Osteoblast (primary cell): Measurements from ENCODE around the gene ESCO1. TPM values are rescaled to one million over a fixed set of nuclear protein-coding genes. Genes with fewer than 3 reads are reported as not detected.
A peak's percentile ranks its signal among the peaks of the same experiment; 100 is the strongest.

Source experiments
- DNase-seq: peaks from one replicate; pipeline ENCODE4 v3.0.0; 2011; ENCODE audit warnings: low spot score, mixed read lengths; ENCODE audit not compliant: insufficient read length; ENCODE audit errors: missing footprints
- H2AFZ ChIP-seq: 2 replicates; pipeline ENCODE4 v1.6.0; 2011; ENCODE audit warnings: mild to moderate bottlenecking, low read length
- H3K27ac ChIP-seq: 2 replicates; pipeline ENCODE4 v1.5.1; 2011; ENCODE audit warnings: mild to moderate bottlenecking, low read depth, low read length, moderate library complexity
- H3K27me3 ChIP-seq: 2 replicates; pipeline ENCODE4 v1.6.0; 2012; ENCODE audit warnings: mild to moderate bottlenecking, control low read depth, inconsistent platforms, low read length, moderate library complexity; ENCODE audit not compliant: insufficient read depth
- H3K36me3 ChIP-seq: 2 replicates; pipeline ENCODE4 v1.5.1; 2011; ENCODE audit warnings: mild to moderate bottlenecking, low read length, control low read depth, moderate library complexity; ENCODE audit not compliant: insufficient read depth
- H3K4me1 ChIP-seq: 2 replicates; pipeline ENCODE4 v1.5.1; 2011; ENCODE audit warnings: mild to moderate bottlenecking, low read length, control low read depth, moderate library complexity; ENCODE audit not compliant: insufficient read depth
- H3K4me2 ChIP-seq: 2 replicates; pipeline ENCODE4 v1.6.0; 2011; ENCODE audit warnings: mild to moderate bottlenecking, low read length; ENCODE audit not compliant: insufficient read depth
- H3K4me3 ChIP-seq: fragments of 200-600 bp; sonication (generic); 3 replicates; pipeline ENCODE4 v1.5.1; 2012; ENCODE audit warnings: mild to moderate bottlenecking, low read length, inconsistent platforms; ENCODE audit not compliant: insufficient read depth
- H3K79me2 ChIP-seq: 2 replicates; pipeline ENCODE4 v1.6.0; 2012; ENCODE audit warnings: mild to moderate bottlenecking, low read length, control low read depth, inconsistent platforms; ENCODE audit not compliant: insufficient read depth
- H3K9me3 ChIP-seq: 2 replicates; pipeline ENCODE4 v1.5.1; 2011; ENCODE audit warnings: low read depth, low read length, control low read depth
- H4K20me1 ChIP-seq: 2 replicates; pipeline ENCODE4 v1.6.0; 2012; ENCODE audit warnings: mild to moderate bottlenecking, low read length, control low read depth; ENCODE audit not compliant: insufficient read depth
- total RNA-seq: library from RNA; depleted of rRNA; stranded (reverse); fragments of >200 nt; gene quantifications from 2 replicates; pipeline ENCODE4 v1.2.3, GENCODE V29; 2012
- TF ChIP-seq, protein P1 (sequence below): IDR thresholded peaks from 2 replicates; pipeline ENCODE4 v1.5.1; 2011; ENCODE audit warnings: mild to moderate bottlenecking, low read depth, low read length, moderate library complexity; ENCODE audit errors: extremely low read depth

ESCO1 gene
- total RNA-seq, 1 donor, result 19.9 TPM

DNA sequence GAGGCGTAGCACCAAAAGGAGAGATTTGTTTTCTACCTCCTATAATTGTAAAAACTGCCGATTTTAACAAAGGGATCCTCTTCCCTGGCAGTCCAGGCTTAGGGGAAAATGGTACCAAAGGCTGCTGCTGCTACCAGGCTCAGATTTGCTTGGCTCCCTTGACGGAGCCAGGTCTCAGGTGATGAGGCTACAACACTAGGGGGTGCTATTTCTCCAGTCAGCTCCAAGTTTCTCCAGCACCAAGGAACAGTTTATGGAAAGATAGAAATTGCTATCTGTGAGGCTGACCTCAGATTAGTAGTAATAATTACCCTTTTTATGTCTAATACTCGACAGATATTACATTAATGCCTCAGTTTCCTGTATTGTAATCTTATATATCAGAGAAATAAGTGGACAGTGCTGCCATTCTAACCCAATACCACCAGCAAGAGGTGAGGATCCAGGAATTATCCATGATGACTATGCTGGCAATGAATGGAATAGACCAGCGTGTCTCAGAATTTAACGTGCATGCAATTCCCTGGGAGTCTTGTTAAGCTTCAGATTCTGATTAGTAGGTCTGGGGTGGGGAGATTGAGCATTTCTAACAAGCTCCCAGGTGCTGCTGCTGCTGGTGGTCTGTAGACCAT, 111.3 kb downstream of the ESCO1 start:
- Histone ChIP-seq H3K36me3 (no peaks in the 10 kb centered on the region), H3K27me3 (no peaks in the 10 kb centered on the region), H3K27ac (no peak overlapping the region), H3K79me2 (no peaks in the 10 kb centered on the region), H4K20me1 (no peaks in the 10 kb centered on the region), H2AFZ (no peak overlapping the region), H3K9me3 (no peaks in the 10 kb centered on the region), H3K4me3 (no peak overlapping the region), H3K4me2 (no peak overlapping the region), H3K4me1 (peaks cover 7% of the 10 kb centered on the region)
- peak; percentile 93 for DNase-seq
- TF ChIP-seq, protein P1, sequence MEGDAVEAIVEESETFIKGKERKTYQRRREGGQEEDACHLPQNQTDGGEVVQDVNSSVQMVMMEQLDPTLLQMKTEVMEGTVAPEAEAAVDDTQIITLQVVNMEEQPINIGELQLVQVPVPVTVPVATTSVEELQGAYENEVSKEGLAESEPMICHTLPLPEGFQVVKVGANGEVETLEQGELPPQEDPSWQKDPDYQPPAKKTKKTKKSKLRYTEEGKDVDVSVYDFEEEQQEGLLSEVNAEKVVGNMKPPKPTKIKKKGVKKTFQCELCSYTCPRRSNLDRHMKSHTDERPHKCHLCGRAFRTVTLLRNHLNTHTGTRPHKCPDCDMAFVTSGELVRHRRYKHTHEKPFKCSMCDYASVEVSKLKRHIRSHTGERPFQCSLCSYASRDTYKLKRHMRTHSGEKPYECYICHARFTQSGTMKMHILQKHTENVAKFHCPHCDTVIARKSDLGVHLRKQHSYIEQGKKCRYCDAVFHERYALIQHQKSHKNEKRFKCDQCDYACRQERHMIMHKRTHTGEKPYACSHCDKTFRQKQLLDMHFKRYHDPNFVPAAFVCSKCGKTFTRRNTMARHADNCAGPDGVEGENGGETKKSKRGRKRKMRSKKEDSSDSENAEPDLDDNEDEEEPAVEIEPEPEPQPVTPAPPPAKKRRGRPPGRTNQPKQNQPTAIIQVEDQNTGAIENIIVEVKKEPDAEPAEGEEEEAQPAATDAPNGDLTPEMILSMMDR, result peak; percentile 90

DNA sequence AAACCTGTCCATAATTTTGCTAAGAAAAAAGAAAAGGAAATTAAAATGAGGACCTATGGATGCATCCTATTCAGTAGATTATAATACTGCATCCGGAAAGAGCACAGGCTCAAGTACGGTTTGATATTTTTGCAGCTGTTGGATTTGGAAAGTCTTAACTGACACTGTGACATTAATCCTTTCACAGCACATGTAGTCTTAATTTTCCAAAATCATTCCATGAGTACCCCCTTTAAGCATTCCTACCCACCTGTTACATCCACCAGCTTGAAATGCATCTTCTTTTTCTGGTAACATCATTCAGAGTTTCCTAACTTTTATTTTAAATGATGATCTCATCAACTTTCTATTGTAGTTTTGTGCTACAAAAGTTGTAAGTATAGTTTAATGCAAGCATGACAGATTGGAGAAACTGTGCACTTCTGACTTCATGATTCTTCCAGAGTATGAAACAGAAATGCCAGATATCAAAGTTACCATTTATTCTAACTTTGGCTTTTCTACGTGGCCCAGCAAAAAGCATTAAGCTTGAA, 113.5 kb downstream of the ESCO1 start:
- H3K4me2 ChIP-seq, result no peak overlapping the region

DNA sequence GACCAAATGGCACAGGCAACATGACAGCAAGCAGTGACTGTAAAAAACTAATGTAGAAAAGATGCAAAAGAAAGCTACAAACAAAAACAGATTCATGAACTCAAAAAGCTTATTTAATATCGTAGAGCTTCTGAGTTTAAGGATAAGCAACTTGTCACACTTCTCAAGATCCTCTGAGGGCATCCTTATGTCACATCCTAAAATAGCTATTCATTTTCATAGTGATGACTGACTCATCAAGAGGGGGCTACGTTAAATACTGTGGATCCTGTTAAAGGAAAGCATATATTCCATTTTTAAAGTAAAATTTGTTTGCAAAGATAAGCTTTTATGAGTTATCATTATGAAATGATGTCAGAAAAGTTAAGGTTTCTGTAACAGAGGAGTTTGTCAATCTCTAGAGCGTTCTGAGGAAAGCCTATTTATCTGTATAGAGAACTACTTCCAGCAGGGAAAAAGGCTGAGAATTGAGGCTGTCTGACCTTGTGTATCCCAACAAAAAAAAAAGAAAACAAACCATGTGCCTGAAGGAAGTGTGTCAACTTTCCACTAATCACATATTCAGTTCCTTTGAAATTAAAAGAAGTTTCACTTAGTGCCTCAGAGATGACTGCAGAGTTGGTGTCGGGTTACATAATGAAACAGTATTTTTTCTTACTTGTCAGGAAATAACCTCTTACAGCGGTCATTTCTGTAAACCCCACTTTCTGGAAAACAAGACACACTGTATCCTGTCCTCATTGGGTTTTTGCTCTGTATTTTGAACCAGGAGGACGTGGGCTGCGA, 115.5 kb downstream of the ESCO1 start:
- H3K36me3 ChIP-seq, result no peaks in the 10 kb centered on the region
- H3K4me2 ChIP-seq, result no peak overlapping the region
- no peaks in the 10 kb centered on the region for H3K79me2 ChIP-seq
- H3K9me3 ChIP-seq, result no peaks in the 10 kb centered on the region
- peak; percentile 57 for DNase-seq
- H3K27me3 ChIP-seq, result no peaks in the 10 kb centered on the region
- TF ChIP-seq, protein P1, result no peak
- no peak overlapping the region for H3K4me3 ChIP-seq
- H2AFZ ChIP-seq, result no peak overlapping the region
- no peak overlapping the region for H3K27ac ChIP-seq
- H4K20me1 ChIP-seq, result no peaks in the 10 kb centered on the region
- peaks cover 7% of the 10 kb centered on the region for H3K4me1 ChIP-seq

More for the DNA sequence above, 113.5 kb downstream of the ESCO1 start:
- Histone ChIP-seq H2AFZ (no peak overlapping the region), H3K27ac (no peak overlapping the region), H3K4me3 (no peak overlapping the region), H3K9me3 (no peaks in the 10 kb centered on the region), H3K79me2 (no peaks in the 10 kb centered on the region), H3K36me3 (no peaks in the 10 kb centered on the region), H4K20me1 (no peaks in the 10 kb centered on the region), H3K27me3 (no peaks in the 10 kb centered on the region), H3K4me1 (peaks cover 7% of the 10 kb centered on the region)
- TF ChIP-seq, protein P1, result no peak
- DNase-seq, result no peak

DNA sequence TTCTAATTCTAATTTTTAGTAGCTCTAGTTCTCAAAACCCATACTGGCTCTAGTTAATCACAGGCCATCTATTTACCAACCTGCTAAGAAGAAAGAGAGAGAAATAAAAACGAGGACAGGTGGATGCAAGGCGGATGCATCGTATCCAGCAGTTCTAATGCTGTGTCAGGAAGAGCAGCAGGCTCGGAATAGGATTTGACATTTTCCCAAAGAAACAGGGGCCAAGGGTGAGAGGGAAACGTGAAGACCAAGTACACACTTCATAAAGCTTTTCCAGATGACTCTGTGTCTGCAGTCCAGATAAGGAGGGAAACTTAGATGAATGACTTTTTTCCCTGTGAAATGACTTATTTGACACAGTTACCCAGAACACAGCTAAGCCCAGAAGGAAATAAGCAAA, 117.5 kb downstream of the ESCO1 start:
- Histone ChIP-seq H3K36me3 (no peaks in the 10 kb centered on the region), H3K4me1 (peaks cover 7% of the 10 kb centered on the region), H3K4me3 (no peak overlapping the region), H3K4me2 (no peak overlapping the region), H3K79me2 (no peaks in the 10 kb centered on the region), H4K20me1 (no peaks in the 10 kb centered on the region), H2AFZ (no peak overlapping the region), H3K27me3 (no peaks in the 10 kb centered on the region), H3K27ac (no peak overlapping the region), H3K9me3 (no peaks in the 10 kb centered on the region)
- DNase-seq, result no peak
- TF ChIP-seq, protein P1, result no peak
